Activated T-helper 1 cell treated with anti-CD3 and anti-CD28 coated beads, Interleukin-2, amount 50 U/mL, for 16 hours (primary cell): ENCODE data around the gene SDE2.
"Not testable (repeated sequence)": the region's sequence is repeated elsewhere in the genome, so short reads cannot be mapped to it uniquely, and the experiment has no call there.

Source experiments
- DNase-seq, 2 donors: peaks; one replicate each; pipeline ENCODE4 v3.0.0-alpha.2; 2020; ENCODE audit warnings: low read depth in 1 of 2, low spot score in 1 of 2

Gene SDE2

GRCh38 chr1:226007126-226007892, 8.2 kb upstream of the SDE2 start:
- not testable (repeated sequence) for DNase-seq

GRCh38 chr1:226006686-226007085, 7.5 kb upstream of the SDE2 start:
- no peak for DNase-seq

DNA sequence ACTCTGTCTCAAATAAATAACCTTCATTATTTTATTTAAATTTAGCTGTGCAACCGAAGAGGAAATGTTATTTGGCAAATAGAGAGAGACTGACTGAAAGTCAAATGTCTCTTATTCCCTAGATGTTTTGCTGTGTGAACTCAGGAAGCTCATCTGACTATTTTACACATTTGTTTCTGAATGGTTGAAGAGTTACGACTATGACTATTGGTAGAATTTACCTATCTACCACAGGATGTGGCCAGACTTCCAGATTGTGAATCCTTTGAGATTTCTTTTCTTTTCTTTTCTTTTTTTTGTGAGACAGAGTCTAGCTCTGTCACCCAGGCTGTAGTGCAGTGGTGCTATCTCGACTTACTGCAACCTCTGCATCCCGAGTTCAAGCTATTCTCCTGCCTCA, 5.3 kb upstream of the SDE2 start:
- no peak for DNase-seq

- no peak for DNase-seq
These were observed 4.5 kb upstream of the SDE2 start for GRCh38 chr1:226003502-226004170.

DNA sequence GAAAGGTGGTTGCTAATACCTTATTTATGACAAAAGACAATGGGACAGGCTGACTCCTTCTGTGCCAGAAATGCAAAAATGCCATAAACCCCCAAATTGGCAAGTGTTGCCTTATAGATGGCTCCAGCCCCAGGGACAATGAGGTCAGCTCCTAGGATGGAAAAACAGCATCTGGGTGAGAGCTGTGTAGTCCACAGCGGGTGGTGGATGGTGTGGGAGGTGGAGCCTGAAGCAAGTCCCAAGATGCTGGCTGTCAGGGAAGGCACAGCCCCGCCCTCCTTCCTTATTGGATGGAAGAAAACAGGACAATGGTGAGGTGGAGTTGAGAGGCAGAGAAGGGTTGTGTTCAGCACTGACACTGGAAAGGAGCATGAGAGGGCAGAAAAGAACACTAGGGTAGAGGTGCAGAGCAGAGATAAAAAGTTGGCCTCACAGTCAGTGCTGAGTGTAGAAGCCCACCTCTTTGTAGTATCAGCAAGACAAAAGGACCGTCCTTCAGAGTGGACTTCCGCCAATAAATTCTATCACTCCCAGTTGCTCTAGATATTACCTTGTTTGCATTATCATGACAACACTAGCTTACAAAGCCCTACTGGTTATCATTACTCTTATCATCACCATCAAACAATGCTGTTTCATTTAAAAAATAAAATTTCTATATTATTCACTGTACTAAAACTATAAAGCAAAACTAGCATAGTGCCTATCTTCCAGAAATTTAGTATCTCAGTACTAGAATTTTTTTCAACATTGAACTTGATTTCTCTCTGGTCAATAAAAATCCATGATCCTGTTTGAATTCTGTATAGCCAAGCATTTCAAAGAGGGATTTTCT, 3.7 kb upstream of the SDE2 start:
- no peak for DNase-seq

- peak in 1 of 2 donors; percentile 22 for DNase-seq
These were observed 3.0 kb upstream of the SDE2 start for GRCh38 chr1:226001963-226002666.

- no peak for DNase-seq
These were observed 1.9 kb upstream of the SDE2 start for GRCh38 chr1:226001088-226001487.

DNA sequence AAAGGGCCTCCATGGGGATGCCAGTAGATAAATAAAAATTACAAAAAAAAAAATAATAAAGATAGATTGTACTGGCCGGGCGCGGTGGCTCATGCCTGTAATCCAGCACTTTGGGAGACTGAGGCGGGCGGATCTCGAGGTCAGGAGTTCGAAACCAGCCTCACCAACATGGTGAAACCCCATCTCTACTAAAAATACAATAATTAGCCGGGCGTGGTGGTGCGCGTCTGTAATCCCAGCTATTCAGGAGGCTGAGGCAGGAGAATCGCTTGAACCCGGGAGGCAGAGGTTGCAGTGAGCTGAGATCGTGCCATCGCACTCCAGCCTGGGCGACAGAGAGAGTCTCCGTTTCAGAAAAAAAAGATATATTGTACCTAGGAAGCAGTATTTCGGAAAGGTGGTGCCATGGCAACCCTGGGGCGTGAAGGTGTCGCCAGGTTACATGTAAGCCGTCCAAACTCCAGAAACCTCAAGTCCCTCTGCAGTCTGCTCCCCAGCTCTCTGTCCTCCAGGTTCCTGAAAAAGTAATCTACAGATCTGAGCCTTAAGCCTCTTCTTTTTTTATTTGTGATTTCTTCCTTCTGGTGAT, 1.4 kb upstream of the SDE2 start:
- DNase-seq, result not testable (repeated sequence)

GRCh38 chr1:225999912-226000337, 782 bp upstream of the SDE2 start:
- no peak for DNase-seq

DNA sequence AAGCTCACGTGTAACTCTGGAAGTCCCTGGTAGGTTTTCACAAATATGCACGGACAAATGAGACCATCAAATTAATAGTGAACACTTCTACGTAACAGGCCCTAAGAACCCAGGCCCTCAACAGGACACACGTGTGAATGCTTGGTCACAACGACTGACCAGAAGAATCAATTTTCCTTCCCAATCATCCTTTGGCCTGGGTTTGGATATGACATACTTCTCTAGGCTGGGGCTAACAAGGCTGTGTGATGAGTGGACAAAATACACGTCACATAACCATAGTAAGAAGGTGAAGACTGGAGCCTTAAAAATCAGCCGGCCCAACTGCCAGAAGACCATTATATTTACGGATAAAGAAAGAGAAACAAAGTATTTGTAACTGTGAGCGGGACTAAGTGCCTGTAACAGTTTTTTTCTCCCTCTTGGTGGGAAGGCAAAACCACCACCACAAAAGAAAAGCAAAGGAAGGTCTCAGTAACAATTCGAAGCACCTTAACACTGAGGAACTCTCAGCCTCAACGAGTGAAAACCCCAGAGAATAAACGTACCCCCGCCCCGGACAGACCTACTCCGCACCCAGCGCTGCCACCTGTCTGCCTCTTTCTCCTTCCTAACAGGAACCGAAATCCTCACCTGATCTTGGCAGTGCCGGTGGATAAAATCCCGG, 450 bp downstream of the SDE2 start:
- no peak for DNase-seq

GRCh38 chr1:225996946-225997545, 2.1 kb downstream of the SDE2 start:
- DNase-seq, result no peak

DNA sequence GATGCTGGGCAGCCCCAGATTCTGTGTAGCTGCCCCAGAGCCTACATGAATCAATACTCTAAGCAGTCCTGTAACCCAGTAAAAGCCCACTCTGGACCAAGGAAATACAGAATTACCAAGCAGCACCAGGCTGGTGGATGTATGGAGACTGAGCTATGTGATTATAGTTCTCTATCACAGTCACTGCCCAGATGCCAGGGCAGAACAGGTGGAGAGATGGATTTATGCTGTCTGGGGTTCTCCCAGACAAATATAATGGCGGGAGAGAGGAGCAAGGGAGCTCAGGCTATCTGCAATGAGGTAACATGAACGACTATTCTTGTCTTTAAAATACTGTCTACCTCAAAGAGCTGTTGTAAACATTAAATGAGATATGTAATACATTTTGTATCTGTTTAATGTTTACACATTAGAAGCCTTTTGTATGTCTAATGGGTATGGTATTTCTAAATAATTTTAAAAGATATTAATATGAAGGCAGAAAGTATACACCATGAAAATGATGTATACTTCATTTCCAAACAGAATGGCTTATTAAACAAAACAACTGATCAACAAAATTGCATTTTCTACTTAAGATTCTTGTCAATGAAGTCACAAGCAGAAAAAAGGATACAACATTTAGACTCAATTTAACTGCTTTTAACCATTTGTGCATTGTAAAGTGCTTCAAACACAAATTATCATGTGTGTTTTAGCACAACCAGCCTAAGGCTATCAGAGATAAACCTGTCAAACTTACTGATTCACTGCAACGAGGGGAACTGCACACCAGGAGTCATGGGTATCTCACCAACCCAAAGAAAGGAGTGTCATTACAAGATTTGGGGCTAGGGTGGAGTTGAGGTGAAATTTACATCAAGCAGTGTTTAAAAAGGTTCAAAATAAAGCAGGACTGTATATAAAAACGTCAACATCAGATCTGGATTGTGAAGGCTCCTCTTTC, 3.0 kb downstream of the SDE2 start:
- DNase-seq, result no peak

DNA sequence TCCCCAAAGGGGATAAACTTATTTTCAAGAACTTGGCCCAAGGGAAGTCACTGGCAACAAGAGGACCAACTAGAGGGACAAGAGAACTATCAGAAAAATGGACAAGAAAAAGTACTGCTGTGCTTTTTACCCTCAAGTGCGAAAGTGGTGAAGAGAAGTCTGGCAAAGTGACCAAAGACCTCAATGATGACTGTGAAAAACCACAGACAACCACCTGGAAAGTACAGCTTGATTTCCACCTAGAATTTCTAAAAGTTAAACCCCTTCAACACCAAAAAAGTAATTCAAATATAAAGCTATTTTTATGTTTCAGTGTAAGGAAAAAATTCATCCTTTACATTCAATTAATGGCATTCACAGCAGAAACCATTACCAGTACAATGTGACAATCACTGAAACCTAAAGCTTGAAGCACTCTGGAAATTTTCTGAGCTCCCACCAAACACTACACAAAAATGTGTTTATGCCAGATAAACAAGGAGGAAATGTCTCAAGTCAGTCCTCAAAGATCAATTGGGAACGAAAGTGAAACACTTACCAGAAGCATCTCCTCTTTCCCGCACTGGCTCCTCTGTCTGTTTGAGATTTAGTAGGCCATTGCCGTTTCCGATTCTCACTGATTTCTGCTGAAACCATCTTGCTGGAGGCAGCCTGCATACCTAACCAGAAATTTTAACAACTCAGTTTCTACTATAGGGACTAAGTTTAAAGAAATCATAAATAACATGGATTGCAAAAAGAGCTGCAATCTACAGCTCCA, 8.3 kb downstream of the SDE2 start:
- DNase-seq, result no peak

DNA sequence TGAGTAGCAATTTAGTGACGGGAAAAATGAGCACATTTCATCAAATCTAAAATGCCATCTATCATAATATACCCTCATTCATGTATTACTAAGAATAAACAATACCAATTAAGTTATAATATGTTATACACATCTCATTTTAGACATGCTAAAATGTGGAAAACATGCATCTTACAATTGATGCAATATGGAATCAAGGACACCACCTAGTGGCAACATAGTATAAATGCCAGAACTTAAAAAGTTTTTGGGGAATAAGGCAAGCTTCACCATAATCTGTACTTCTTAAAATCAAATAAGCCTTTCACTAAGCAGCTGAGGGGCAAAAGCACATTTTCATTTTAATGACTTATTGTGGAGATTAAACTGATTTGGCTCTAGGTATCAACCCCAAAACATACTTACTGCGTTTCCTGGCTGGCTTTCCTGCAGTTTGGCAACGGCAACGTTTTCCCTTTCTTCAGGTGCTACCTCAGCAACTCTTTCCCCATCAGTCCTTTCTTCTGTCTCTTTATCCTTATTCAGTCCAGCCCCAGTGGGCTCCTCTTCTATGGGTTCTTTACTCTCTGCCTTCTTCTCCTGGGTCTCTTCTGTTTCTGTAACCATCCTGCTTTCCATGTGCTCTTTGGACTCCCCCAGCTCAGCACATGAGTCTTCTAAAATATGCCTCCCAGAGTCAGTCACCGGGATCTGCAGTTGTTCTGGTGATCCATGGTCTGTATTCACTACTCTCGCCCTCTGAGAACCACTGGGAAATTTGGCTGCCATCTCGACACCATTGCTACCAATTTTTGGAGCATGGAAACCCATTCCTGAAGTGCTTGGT, 11.4 kb downstream of the SDE2 start:
- DNase-seq, result no peak

- DNase-seq, result no peak
These were observed 17.4 kb downstream of the SDE2 start for GRCh38 chr1:225981714-225982113.

DNA sequence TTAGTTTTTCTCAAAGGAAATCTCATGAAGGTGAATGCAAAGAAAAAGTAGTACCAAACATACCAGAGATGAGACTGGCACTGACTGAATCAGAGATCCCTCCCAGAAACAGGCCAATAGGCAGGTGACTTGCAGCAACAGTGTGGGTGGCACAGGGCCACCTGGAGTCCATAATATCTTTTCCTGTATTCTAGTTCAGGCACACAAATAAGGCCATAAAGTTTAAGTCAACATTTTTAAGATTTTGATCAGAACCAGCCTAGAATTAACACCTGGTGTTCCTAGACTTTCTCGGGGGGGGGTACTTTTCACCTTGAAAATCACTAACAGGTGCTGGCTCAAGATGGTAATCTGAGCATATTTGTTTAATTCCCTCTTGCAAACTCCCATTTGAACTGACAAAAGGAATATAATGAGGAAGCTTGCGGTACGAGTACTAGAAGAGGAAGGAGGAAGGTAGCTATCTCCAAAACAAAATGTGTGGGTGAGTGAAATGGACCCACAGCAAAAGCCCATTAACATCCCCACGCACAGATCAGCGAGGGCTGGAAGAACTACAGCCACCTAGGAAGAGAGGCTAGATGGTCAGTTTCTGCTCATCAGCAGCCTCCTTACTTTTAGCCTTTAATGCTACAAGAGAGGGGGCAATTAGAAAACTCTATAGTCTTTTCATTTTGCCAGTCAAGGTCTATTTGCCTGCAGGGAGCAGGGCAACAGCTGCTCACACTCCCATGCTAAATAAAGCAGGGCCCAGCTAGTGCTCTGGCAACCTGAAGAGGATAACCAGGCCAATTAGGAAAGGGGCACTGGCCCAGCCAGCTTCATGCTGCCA, 18.9 kb downstream of the SDE2 start:
- DNase-seq, result no peak
